Caco-2 (cell line): ENCODE data around the gene MPZL3. TPM values are rescaled to one million over a fixed set of nuclear protein-coding genes. Genes with fewer than 3 reads are reported as not detected.

Experiments
- BruUV-seq: library from RNA; stranded (reverse); fragments of 400-500 nt; replicated peaks from 2 replicates; lab custom pipeline; 2021; lab: Mats Ljungman, UMichigan
- CTCF ChIA-PET: fragments of 300-600 bp; sonication (Branson Sonifier 250); formaldehyde crosslinking; loops from one replicate; lab custom pipeline; 2022; ENCODE audit warnings: antibody characterized with exemption; lab: Charles Lee
- POLR2A ChIA-PET: fragments of 300-600 bp; sonication (Branson Sonifier 250); formaldehyde crosslinking; loops from one replicate; lab custom pipeline; 2022; ENCODE audit warnings: antibody characterized with exemption; lab: Charles Lee
- DNase-seq, 2 experiments: peaks; one replicate each; pipeline versions ENCODE4 v3.0.0 to v3.0.0-alpha.2; 2020 to 2022
- H3K27me3 ChIP-seq: replicated peaks from 2 replicates; pipeline ENCODE4 v1.6.0; 2011; ENCODE audit warnings: low read length; ENCODE audit not compliant: control insufficient read depth, insufficient read depth
- H3K36me3 ChIP-seq: 2 replicates; pipeline ENCODE4 v1.5.1; 2011; ENCODE audit warnings: low read length; ENCODE audit not compliant: control insufficient read depth, insufficient read depth
- H3K4me1 ChIP-seq: fragments of 250-450 bp; sonication (Bioruptor Pico); 2 replicates; pipeline ENCODE4 v1.5.1; 2020; ENCODE audit warnings: mild to moderate bottlenecking
- H3K4me3 ChIP-seq: 2 replicates; pipeline ENCODE4 v1.5.1; 2011; ENCODE audit warnings: low read depth, mild to moderate bottlenecking, control low read depth, low read length
- H3K9me3 ChIP-seq: fragments of 250-450 bp; sonication (Bioruptor Pico); 2 replicates; pipeline ENCODE4 v1.5.1; 2020; ENCODE audit warnings: mild to moderate bottlenecking, moderate library complexity
- H3K27ac Mint-ChIP-seq: one replicate; pipeline ENCODE4 v1.8.0; 2022; ENCODE audit warnings: mixed read lengths; ENCODE audit not compliant: unreplicated experiment
- H3K27me3 Mint-ChIP-seq: one replicate; pipeline ENCODE4 v1.8.0; 2022; ENCODE audit warnings: mixed read lengths; ENCODE audit not compliant: insufficient read depth, unreplicated experiment
- H3K36me3 Mint-ChIP-seq: one replicate; pipeline ENCODE4 v1.8.0; 2022; ENCODE audit warnings: mild to moderate bottlenecking, mixed read lengths; ENCODE audit not compliant: insufficient read depth, unreplicated experiment
- H3K4me1 Mint-ChIP-seq: one replicate; pipeline ENCODE4 v1.8.0; 2022; ENCODE audit warnings: low read depth, mixed read lengths; ENCODE audit not compliant: unreplicated experiment
- H3K4me3 Mint-ChIP-seq: one replicate; pipeline ENCODE4 v1.8.0; 2022; ENCODE audit warnings: mild to moderate bottlenecking, moderate library complexity, mixed read lengths; ENCODE audit not compliant: unreplicated experiment
- H3K9me3 Mint-ChIP-seq: one replicate; pipeline ENCODE4 v1.8.0; 2022; ENCODE audit warnings: mixed read lengths; ENCODE audit not compliant: unreplicated experiment
- CTCF ChIP-seq, 2 experiments: fragments of 200-600 bp in 1 of 2; IDR thresholded peaks; 1 replicate in 1 of 2; 2 replicates in 1 of 2; pipeline versions ENCODE4 v1.5.1 to v1.8.0; 2011 to 2022; ENCODE audit warnings: antibody characterized with exemption in 1 of 2, control low read depth in 1 of 2, inconsistent platforms in 1 of 2, low read depth in 1 of 2, low read length in 1 of 2, mild to moderate bottlenecking in 1 of 2, moderate library complexity in 1 of 2; ENCODE audit not compliant: insufficient read depth in 1 of 2, severe bottlenecking in 1 of 2, unreplicated experiment in 1 of 2
- intact Hi-C: fragments of 100-400 bp; cut with micrococcal nuclease; formaldehyde crosslinking; loops from one replicate; pipeline ENCODE4 v1.10.0; 2022; ENCODE audit not compliant: unreplicated experiment
- total RNA-seq: library from RNA; stranded (reverse); gene quantifications from 2 replicates; pipeline ENCODE4 v1.2.3, GENCODE V29; 2022

MPZL3 gene
- total RNA-seq, 1 experiment from 2014 or later: 31.8 TPM

DNA sequence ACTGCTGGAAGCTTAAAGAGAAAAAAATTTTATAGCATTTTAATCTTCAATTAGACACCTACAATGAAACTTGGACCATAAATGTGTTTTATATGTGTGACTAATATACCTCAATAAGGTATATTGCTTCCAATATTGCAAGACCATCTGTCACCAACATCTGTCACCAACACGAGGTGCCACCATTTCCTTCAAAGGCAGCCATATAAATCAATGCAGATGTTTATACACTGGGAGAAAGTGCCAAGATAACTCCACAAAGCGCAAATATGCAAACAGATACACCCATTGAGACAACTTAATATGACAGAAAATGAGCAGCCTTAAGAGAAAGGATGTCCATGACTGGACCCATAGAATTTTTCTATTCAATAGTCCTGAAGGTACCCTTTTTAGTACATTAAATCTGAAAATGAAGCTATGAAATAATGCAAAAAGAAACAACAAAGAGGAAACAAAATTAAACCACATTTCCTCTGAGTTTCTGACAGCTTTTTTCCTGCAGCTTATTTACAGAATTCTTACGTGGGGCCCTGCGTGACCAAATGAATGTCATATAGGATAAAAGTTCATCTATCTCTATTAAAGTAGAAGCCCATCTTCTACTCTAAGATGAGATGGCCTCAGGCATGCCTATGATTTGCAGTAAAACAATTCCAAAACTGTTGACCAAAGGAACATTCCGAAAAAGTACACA is 12.5 kb downstream of the MPZL3 start:
- Histone ChIP-seq H3K4me1 (peaks cover 80% of the 10 kb centered on the region), H3K27me3 (no peaks in the 10 kb centered on the region), H3K36me3 (peaks cover 3% of the 10 kb centered on the region; the same call in 1 of the 2 replicates), H3K4me3 (no peak overlapping the region), H3K9me3 (no peaks in the 10 kb centered on the region)
- no peak for DNase-seq
- intact Hi-C loops: no loop called here
- POLR2A ChIA-PET: interaction anchor here (0.5 to 1.8 kb wide), 2 partner anchors 12 to 47 kb away, joined by 3 to 7 read pairs; partner anchors contain the start of gene MPZL3
- no TSS peak for BruUV-seq
- Mint-ChIP-seq H3K4me1 (peaks cover 67% of the 10 kb centered on the region), H3K27ac (peak overlapping the region; percentile 82), H3K27me3 (no peaks in the 10 kb centered on the region), H3K4me3 (peak overlapping the region; percentile 42), H3K36me3 (peaks cover 12% of the 10 kb centered on the region), H3K9me3 (no peaks in the 10 kb centered on the region)
- no peak for TF ChIP-seq CTCF (IDR thresholded peaks at IDR 0.05; ENCODE audit: insufficient read depth in 1 of 2, low read depth in 1 of 2, low read length in 1 of 2, severe bottlenecking in 1 of 2, unreplicated experiment in 1 of 2)
- CTCF ChIA-PET: interaction anchor here (0.6 to 2.1 kb wide), 3 partner anchors 24 to 41 kb away, joined by 3 to 15 read pairs (median 6); partner anchors contain the start of gene MPZL2

DNA sequence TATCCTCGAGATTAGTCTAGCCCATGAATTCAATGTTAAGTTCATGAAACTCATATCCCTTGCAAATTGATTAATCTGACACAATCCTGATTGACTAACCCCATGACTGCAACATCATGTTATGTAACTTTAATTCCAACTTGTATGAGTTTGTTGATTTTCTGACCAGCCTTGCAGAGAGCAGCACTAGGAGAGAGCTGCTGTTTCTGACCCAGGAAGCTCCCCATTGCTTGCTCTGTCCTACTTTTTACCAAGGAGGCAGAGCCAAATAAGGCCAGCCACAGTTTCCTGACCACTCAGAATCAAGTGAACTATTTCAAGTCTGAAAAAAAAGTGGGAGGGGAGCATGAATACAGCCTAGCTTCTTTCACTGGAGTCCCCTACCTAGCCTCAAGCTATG is 13.2 kb downstream of the MPZL3 start:
- no peak for DNase-seq
- Mint-ChIP-seq H3K4me3 (no peak overlapping the region), H3K27ac (peak overlapping the region; percentile 77), H3K4me1 (peaks cover 66% of the 10 kb centered on the region), H3K27me3 (no peaks in the 10 kb centered on the region), H3K9me3 (no peaks in the 10 kb centered on the region), H3K36me3 (peaks cover 20% of the 10 kb centered on the region)
- peaks cover 88% of the 10 kb centered on the region for H3K4me1 ChIP-seq
- BruUV-seq: no TSS peak
- ChIA-PET POLR2A (interaction anchor here (0.7 to 1.8 kb wide), 2 partner anchors 13 to 24 kb away, joined by 3 to 7 read pairs; partner anchors contain the start of gene MPZL3), CTCF (interaction anchor here (0.6 to 2.1 kb wide), 3 partner anchors 25 to 41 kb away, joined by 3 to 15 read pairs (median 6); partner anchors contain the start of gene MPZL2)
- H3K9me3 ChIP-seq: no peaks in the 10 kb centered on the region
- no peaks in the 10 kb centered on the region for H3K27me3 ChIP-seq
- TF ChIP-seq CTCF (IDR thresholded peaks at IDR 0.05; ENCODE audit: insufficient read depth in 1 of 2, low read depth in 1 of 2, low read length in 1 of 2, severe bottlenecking in 1 of 2, unreplicated experiment in 1 of 2): no peak
- H3K4me3 ChIP-seq: no peak overlapping the region
- intact Hi-C loops: no loop called here
- peaks cover 3% of the 10 kb centered on the region; the same call in 1 of the 2 replicates for H3K36me3 ChIP-seq

GRCh38 chr11:118238421-118238820 is 13.7 kb downstream of the MPZL3 start:
- POLR2A ChIA-PET: interaction anchor here (0.7 kb wide), 1 partner anchor 24 kb away, joined by 3 read pairs; no protein-coding TSS in a partner anchor
- no TSS peak for BruUV-seq
- H3K27me3 ChIP-seq: no peaks in the 10 kb centered on the region
- H3K36me3 Mint-ChIP-seq: peaks cover 25% of the 10 kb centered on the region
- peaks cover 3% of the 10 kb centered on the region; the same call in 1 of the 2 replicates for H3K36me3 ChIP-seq
- H3K27ac Mint-ChIP-seq: peak overlapping the region; percentile 77
- no peak overlapping the region for H3K4me3 ChIP-seq
- no peak overlapping the region for H3K4me3 Mint-ChIP-seq
- CTCF ChIA-PET: interaction anchor here (2.1 kb wide), 1 partner anchor 40 kb away, joined by 15 read pairs; no protein-coding TSS in a partner anchor
- no peaks in the 10 kb centered on the region for H3K9me3 Mint-ChIP-seq
- intact Hi-C loops: no loop called here
- DNase-seq: no peak
- peaks cover 93% of the 10 kb centered on the region for H3K4me1 ChIP-seq
- peaks cover 65% of the 10 kb centered on the region for H3K4me1 Mint-ChIP-seq
- no peaks in the 10 kb centered on the region for H3K9me3 ChIP-seq
- no peaks in the 10 kb centered on the region for H3K27me3 Mint-ChIP-seq
- no peak for TF ChIP-seq CTCF (IDR thresholded peaks at IDR 0.05; ENCODE audit: insufficient read depth in 1 of 2, low read depth in 1 of 2, low read length in 1 of 2, severe bottlenecking in 1 of 2, unreplicated experiment in 1 of 2)
